Neural cell (in vitro differentiated cells): Measurements from ENCODE around the gene CIZ1. TPM values are rescaled to one million over a fixed set of nuclear protein-coding genes. Genes with fewer than 3 reads are reported as not detected.

Source experiments
- H2AFZ ChIP-seq: fragments of 200-600, 300-800 bp; sonication (generic), shearing (Covaris generic); 2 replicates; pipeline ENCODE4 v1.6.0; 2014; ENCODE audit warnings: low read depth, mild to moderate bottlenecking, antibody characterized with exemption, low read length, moderate library complexity
- H3F3A ChIP-seq: fragments of 200-600 bp; shearing (Covaris generic); 2 replicates; pipeline ENCODE4 v1.6.1; 2016; ENCODE audit warnings: mild to moderate bottlenecking, moderate library complexity, mixed read lengths, antibody characterized with exemption, low read length; ENCODE audit not compliant: insufficient read depth, poor library complexity, severe bottlenecking
- H3K27ac ChIP-seq: fragments of 200-600, 300-800 bp; sonication (generic), shearing (Covaris generic); 2 replicates; pipeline ENCODE4 v1.5.1; 2014; ENCODE audit warnings: mild to moderate bottlenecking, low read length, moderate library complexity
- H3K27me3 ChIP-seq: fragments of 300-800, 200-600 bp; sonication (generic), shearing (Covaris generic); 2 replicates; pipeline ENCODE4 v1.6.0; 2014; ENCODE audit warnings: mild to moderate bottlenecking, low read depth, low read length, moderate library complexity; ENCODE audit not compliant: insufficient read depth
- H3K36me3 ChIP-seq: fragments of 300-800, 200-600 bp; sonication (generic), shearing (Covaris generic); 2 replicates; pipeline ENCODE4 v1.5.1; 2014; ENCODE audit warnings: mild to moderate bottlenecking, antibody characterized with exemption, low read length, moderate library complexity; ENCODE audit not compliant: insufficient read depth
- H3K4me2 ChIP-seq: fragments of 300-800, 200-600 bp; sonication (generic), shearing (Covaris generic); 2 replicates; pipeline ENCODE4 v1.6.0; 2014; ENCODE audit warnings: mild to moderate bottlenecking, low read length
- H3K4me3 ChIP-seq: fragments of 300-800, 200-600 bp; sonication (generic), shearing (Covaris generic); 2 replicates; pipeline ENCODE4 v1.5.1; 2014; ENCODE audit warnings: mild to moderate bottlenecking, low read length, moderate library complexity
- H3K79me2 ChIP-seq: fragments of 200-600 bp; shearing (Covaris generic); replicated peaks from 2 replicates; pipeline ENCODE4 v1.6.0; 2014; ENCODE audit warnings: mild to moderate bottlenecking, low read length, moderate library complexity; ENCODE audit not compliant: insufficient read depth
- H3K9ac ChIP-seq: fragments of 300-800, 200-600 bp; sonication (generic), shearing (Covaris generic); 2 replicates; pipeline ENCODE4 v1.6.1; 2016; ENCODE audit warnings: mild to moderate bottlenecking, low read length, mixed read lengths
- H3K9me2 ChIP-seq: fragments of 200-600 bp; shearing (Covaris generic); 2 replicates; pipeline ENCODE4 v1.6.1; 2016; ENCODE audit warnings: mild to moderate bottlenecking, low read length, mixed read lengths; ENCODE audit not compliant: insufficient read depth
- H3K9me3 ChIP-seq: fragments of 200-600, 300-800 bp; sonication (generic), shearing (Covaris generic); 2 replicates; pipeline ENCODE4 v1.6.1; 2016; ENCODE audit warnings: mild to moderate bottlenecking, mixed run types, low read length, moderate library complexity, mixed read lengths
- H4K20me1 ChIP-seq: fragments of 200-600 bp; shearing (Covaris generic); 2 replicates; pipeline ENCODE4 v1.6.1; 2016; ENCODE audit warnings: mild to moderate bottlenecking, mixed run types; ENCODE audit not compliant: insufficient read depth
- CTCF ChIP-seq: fragments of 450-650 bp; IDR thresholded peaks from 2 replicates; pipeline ENCODE4 v1.5.1; 2014; ENCODE audit warnings: antibody characterized with exemption, mild to moderate bottlenecking, moderate library complexity; ENCODE audit not compliant: poor library complexity, severe bottlenecking
- EP300 ChIP-seq: fragments of 450-650 bp; conservative IDR thresholded peaks from 2 replicates; pipeline ENCODE4 v1.6.1; 2014; ENCODE audit warnings: antibody characterized with exemption, mild to moderate bottlenecking, moderate library complexity; ENCODE audit not compliant: poor library complexity, severe bottlenecking
- EZH2 ChIP-seq: fragments of 200-600, 300-800 bp; shearing (Covaris generic), sonication (generic); IDR thresholded peaks from 2 replicates; pipeline ENCODE4 v1.6.1; 2014; ENCODE audit warnings: antibody characterized with exemption, low read length, borderline replicate concordance, mild to moderate bottlenecking; ENCODE audit not compliant: insufficient read depth, poor library complexity, severe bottlenecking
- MXI1 ChIP-seq: fragments of 450-650 bp; conservative IDR thresholded peaks from 2 replicates; pipeline ENCODE4 v1.6.1; 2014; ENCODE audit warnings: antibody characterized with exemption, mild to moderate bottlenecking; ENCODE audit not compliant: poor library complexity, severe bottlenecking
- POLR2AphosphoS5 ChIP-seq: IDR thresholded peaks from 2 replicates; pipeline ENCODE4 v1.6.1; 2012
- RAD21 ChIP-seq: fragments of 450-650 bp; conservative IDR thresholded peaks from 2 replicates; pipeline ENCODE4 v1.6.1; 2014; ENCODE audit warnings: antibody characterized with exemption, mild to moderate bottlenecking, moderate library complexity
- REST ChIP-seq: IDR thresholded peaks from 2 replicates; pipeline ENCODE4 v1.6.1; 2012; ENCODE audit warnings: borderline replicate concordance
- SMC3 ChIP-seq: fragments of 450-650 bp; conservative IDR thresholded peaks from 2 replicates; pipeline ENCODE4 v1.6.1; 2014; ENCODE audit warnings: antibody characterized with exemption, mild to moderate bottlenecking, moderate library complexity; ENCODE audit not compliant: poor library complexity
- TAF1 ChIP-seq: IDR thresholded peaks from 2 replicates; pipeline ENCODE4 v1.6.1; 2012; ENCODE audit warnings: low read depth
- polyA plus RNA-seq: library from polyadenylated mRNA; depleted of rRNA; stranded (reverse); fragments of >200 nt; gene quantifications from 2 replicates; pipeline ENCODE4 v1.2.3, GENCODE V29; 2014

The CIZ1 gene
- polyA plus RNA-seq, 1 donor from 2014 or later = 25.6 TPM

- H3K9me2 ChIP-seq = no peaks in the 10 kb centered on the region
- TF ChIP-seq EZH2 = no peak
- peak; percentile 12 for TF ChIP-seq SMC3
- no peak for TF ChIP-seq EP300
- peak; percentile 51 for TF ChIP-seq MXI1
- peak; percentile 73 for TF ChIP-seq POLR2AphosphoS5
- H3K36me3 ChIP-seq = peaks cover 3% of the 10 kb centered on the region
- no peaks in the 10 kb centered on the region for H3K79me2 ChIP-seq
- H4K20me1 ChIP-seq = no peaks in the 10 kb centered on the region
- no peaks in the 10 kb centered on the region for H3K27me3 ChIP-seq
- peak within 1 kb of the TSS; percentile 48 for H2AFZ ChIP-seq
- no peaks in the 10 kb centered on the region for H3K9me3 ChIP-seq
- H3F3A ChIP-seq = no peaks in the 10 kb centered on the region
- H3K4me2 ChIP-seq = peak within 1 kb of the TSS; percentile 92
- peak within 1 kb of the TSS; percentile 39 for H3K27ac ChIP-seq
- peak within 1 kb of the TSS; percentile 69 for H3K9ac ChIP-seq
- peak within 1 kb of the TSS; percentile 75 for H3K4me3 ChIP-seq
Observed at GRCh38 chr9:128159784-128160602, 31.4 kb downstream of the CIZ1 start, which contains the start of gene BBLN. BBLN (plus strand) TSS chr9:128160265; CDS start chr9:128160408, 143 bp downstream.

GRCh38 chr9:128159522-128159783 lies 31.9 kb downstream of the CIZ1 start:
- no peak overlapping the region for H2AFZ ChIP-seq

More at GRCh38 chr9:128159522-128159783, 31.9 kb downstream of the CIZ1 start:
- Histone ChIP-seq H3K27ac (peak overlapping the region; percentile 39), H3K4me3 (peak overlapping the region; percentile 75), H3K27me3 (no peaks in the 10 kb centered on the region), H3K9ac (peak overlapping the region; percentile 39), H3F3A (no peaks in the 10 kb centered on the region), H3K36me3 (peaks cover 3% of the 10 kb centered on the region), H3K9me3 (no peaks in the 10 kb centered on the region), H3K79me2 (no peaks in the 10 kb centered on the region), H4K20me1 (no peaks in the 10 kb centered on the region), H3K9me2 (no peaks in the 10 kb centered on the region), H3K4me2 (no peak overlapping the region)
- TF ChIP-seq EP300 = no peak
- no peak for TF ChIP-seq MXI1
- TF ChIP-seq SMC3 = no peak
- no peak for TF ChIP-seq REST
- TF ChIP-seq RAD21 = no peak
- no peak for TF ChIP-seq POLR2AphosphoS5
- no peak for TF ChIP-seq EZH2
- no peak for TF ChIP-seq CTCF
- TF ChIP-seq TAF1 = no peak
